Measurements from ENCODE around the gene PRKG1. TPM values are rescaled to one million over a fixed set of nuclear protein-coding genes. Genes with fewer than 3 reads are reported as not detected.

PRKG1 gene
- total RNA-seq, 1 donor from 2014 or later: 22.8 TPM

DNA sequence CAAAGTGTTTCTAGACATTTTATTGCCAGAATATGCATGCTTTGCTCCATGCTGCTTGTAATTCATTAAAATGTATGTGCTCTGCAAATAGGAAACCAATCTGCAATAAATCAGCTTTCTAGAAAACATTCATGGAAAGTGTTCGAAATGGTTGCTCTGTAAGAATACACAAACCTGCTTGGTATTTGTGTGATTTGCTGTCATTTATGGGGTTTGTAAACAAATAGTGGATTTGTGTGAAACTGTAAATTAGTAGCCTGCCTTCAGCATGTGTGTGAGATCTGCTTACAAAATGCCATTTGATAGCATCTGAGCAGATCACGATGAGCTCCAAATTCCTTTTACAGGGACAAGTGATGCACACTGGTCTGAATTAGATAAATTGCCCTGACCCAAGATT lies 844.2 kb downstream of the PRKG1 start:
- H3K27ac Mint-ChIP-seq (ENCODE audit: unreplicated experiment): no peak overlapping the region
- H3K36me3 Mint-ChIP-seq (ENCODE audit: low read depth): no peaks in the 10 kb centered on the region
- H3K4me3 Mint-ChIP-seq (ENCODE audit: unreplicated experiment): no peak overlapping the region
- peaks cover 35% of the 10 kb centered on the region for H3K4me1 Mint-ChIP-seq (ENCODE audit: low read depth)
- peaks cover 2% of the 10 kb centered on the region for H3K9me3 Mint-ChIP-seq (ENCODE audit: low read depth)
- H3K27me3 Mint-ChIP-seq (ENCODE audit: low read depth): no peaks in the 10 kb centered on the region
- no peak for DNase-seq (ENCODE audit: low spot score)
- TF ChIP-seq, protein P1, sequence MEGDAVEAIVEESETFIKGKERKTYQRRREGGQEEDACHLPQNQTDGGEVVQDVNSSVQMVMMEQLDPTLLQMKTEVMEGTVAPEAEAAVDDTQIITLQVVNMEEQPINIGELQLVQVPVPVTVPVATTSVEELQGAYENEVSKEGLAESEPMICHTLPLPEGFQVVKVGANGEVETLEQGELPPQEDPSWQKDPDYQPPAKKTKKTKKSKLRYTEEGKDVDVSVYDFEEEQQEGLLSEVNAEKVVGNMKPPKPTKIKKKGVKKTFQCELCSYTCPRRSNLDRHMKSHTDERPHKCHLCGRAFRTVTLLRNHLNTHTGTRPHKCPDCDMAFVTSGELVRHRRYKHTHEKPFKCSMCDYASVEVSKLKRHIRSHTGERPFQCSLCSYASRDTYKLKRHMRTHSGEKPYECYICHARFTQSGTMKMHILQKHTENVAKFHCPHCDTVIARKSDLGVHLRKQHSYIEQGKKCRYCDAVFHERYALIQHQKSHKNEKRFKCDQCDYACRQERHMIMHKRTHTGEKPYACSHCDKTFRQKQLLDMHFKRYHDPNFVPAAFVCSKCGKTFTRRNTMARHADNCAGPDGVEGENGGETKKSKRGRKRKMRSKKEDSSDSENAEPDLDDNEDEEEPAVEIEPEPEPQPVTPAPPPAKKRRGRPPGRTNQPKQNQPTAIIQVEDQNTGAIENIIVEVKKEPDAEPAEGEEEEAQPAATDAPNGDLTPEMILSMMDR (IDR thresholded peaks at IDR 0.05): no peak

DNA sequence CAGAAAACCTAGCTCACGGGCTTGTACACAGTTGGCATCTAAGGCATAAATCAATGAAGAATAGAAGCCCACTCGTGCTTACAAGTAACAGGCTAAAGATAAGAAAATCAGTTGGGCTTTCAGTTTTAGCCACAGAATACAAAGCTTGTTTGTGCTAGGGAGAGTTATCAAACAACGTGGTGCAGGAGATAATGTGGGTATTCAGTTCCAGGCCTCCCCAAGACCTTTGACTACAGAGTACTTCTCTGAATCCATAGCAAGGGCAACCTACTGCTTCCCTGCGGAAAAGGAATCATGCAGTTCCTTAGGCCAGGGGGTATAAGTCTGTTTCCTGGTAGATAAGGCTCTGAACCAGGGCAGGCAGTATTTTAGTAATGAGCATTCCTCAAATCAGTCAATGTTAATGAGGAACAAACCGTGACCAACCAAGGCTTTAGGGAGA lies 844.6 kb downstream of the PRKG1 start:
- TF ChIP-seq, protein P1 (IDR thresholded peaks at IDR 0.05): no peak
- no peaks in the 10 kb centered on the region for H3K27me3 Mint-ChIP-seq (ENCODE audit: low read depth)
- peaks cover 2% of the 10 kb centered on the region for H3K9me3 Mint-ChIP-seq (ENCODE audit: low read depth)
- no peak overlapping the region for H3K27ac Mint-ChIP-seq (ENCODE audit: unreplicated experiment)
- H3K36me3 Mint-ChIP-seq (ENCODE audit: low read depth): no peaks in the 10 kb centered on the region
- peaks cover 35% of the 10 kb centered on the region for H3K4me1 Mint-ChIP-seq (ENCODE audit: low read depth)
- DNase-seq (ENCODE audit: low spot score): no peak
- no peak overlapping the region for H3K4me3 Mint-ChIP-seq (ENCODE audit: unreplicated experiment)

DNA sequence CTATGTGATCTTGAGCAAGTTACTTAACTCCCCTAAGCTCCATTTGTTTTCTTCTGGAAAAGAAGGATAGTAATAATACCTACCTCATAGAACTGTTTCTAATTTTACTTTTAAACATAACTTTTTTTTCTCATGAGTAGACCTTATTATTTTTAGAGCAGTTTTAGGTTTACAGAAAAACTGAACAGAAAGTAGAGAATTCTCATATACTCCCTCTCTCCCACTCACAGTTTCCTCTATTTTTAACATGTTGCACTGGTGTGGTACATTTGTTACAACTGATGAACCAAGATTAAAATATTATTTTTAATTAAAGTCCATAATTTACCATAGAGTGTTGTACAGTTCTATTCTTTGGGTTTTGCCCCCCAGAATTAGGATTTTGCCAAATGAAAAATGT lies 846.4 kb downstream of the PRKG1 start:
- TF ChIP-seq, protein P1 (IDR thresholded peaks at IDR 0.05): no peak
- Mint-ChIP-seq H3K4me3 (ENCODE audit: unreplicated experiment) (no peak overlapping the region), H3K4me1 (ENCODE audit: low read depth) (peaks cover 29% of the 10 kb centered on the region)

DNA sequence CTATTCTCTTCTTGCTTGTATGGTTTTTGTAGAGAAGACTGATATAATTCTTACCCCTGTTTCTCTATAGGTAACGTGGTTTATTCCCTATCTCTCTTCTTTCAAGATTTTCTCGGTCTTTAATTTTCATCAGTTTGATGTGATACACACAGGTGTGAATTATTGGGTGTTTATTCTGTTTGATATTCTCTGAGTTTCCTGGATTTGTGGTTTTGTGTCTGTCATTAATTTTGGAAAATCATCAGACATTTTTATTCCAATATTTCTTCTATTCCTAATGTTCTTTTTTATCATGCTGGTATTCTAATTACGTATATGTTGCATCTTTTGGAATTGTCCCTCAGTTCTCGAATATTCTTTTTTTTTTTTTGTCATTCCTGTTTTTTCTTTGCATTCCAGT lies 850.1 kb downstream of the PRKG1 start:
- Mint-ChIP-seq H3K4me1 (ENCODE audit: low read depth) (peaks cover 34% of the 10 kb centered on the region), H3K9me3 (ENCODE audit: low read depth) (peaks cover 5% of the 10 kb centered on the region), H3K4me3 (ENCODE audit: unreplicated experiment) (no peak overlapping the region), H3K27ac (ENCODE audit: unreplicated experiment) (no peak overlapping the region), H3K27me3 (ENCODE audit: low read depth) (no peaks in the 10 kb centered on the region), H3K36me3 (ENCODE audit: low read depth) (peaks cover 1% of the 10 kb centered on the region)
- TF ChIP-seq, protein P1 (IDR thresholded peaks at IDR 0.05): no peak
- DNase-seq (ENCODE audit: low spot score): no peak

More for the DNA sequence above, 846.4 kb downstream of the PRKG1 start:
- H3K27ac Mint-ChIP-seq (ENCODE audit: unreplicated experiment): no peak overlapping the region
- H3K9me3 Mint-ChIP-seq (ENCODE audit: low read depth): peaks cover 7% of the 10 kb centered on the region
- no peak for DNase-seq (ENCODE audit: low spot score)
- peaks cover 1% of the 10 kb centered on the region for H3K36me3 Mint-ChIP-seq (ENCODE audit: low read depth)
- no peaks in the 10 kb centered on the region for H3K27me3 Mint-ChIP-seq (ENCODE audit: low read depth)

DNA sequence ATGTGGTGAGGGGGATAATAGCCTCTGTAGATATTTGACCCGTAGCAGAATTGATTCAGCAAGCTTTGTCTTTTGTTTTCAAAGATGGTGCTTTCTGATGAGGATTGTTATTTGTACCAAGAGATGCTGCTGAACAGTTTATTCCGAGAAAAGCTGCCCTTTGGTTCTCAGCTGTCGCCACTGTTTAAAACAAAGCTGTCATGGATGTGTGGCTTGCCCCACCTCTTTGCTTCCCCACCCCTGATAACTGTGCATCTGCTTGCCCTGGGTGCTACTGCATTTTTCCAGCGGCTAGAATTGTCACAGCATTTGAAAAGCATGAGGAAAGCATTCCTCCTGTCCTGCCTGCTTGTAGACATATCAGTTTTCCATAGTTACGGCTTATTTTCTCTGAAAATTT lies 852.0 kb downstream of the PRKG1 start:
- Mint-ChIP-seq H3K9me3 (ENCODE audit: low read depth) (peaks cover 5% of the 10 kb centered on the region), H3K27me3 (ENCODE audit: low read depth) (no peaks in the 10 kb centered on the region), H3K36me3 (ENCODE audit: low read depth) (peaks cover 1% of the 10 kb centered on the region), H3K4me3 (ENCODE audit: unreplicated experiment) (no peak overlapping the region), H3K4me1 (ENCODE audit: low read depth) (peaks cover 17% of the 10 kb centered on the region), H3K27ac (ENCODE audit: unreplicated experiment) (no peak overlapping the region)
- TF ChIP-seq, protein P1 (IDR thresholded peaks at IDR 0.05): no peak
- no peak for DNase-seq (ENCODE audit: low spot score)

Data from chondrocyte (in vitro differentiated cells).